HEK293 (cell line): ENCODE measurements around the gene MSMP.

Source experiments
- CTCF ChIA-PET: fragments of 350-600 bp; formaldehyde crosslinking; extraction: SDS; loops from one replicate; lab custom pipeline; 2021; ENCODE audit warnings: antibody characterized with exemption; lab: Yijun Ruan, JAX
- POLR2A ChIA-PET: fragments of 300-600 bp; formaldehyde crosslinking; extraction: SDS; loops from one replicate; lab custom pipeline; 2020; ENCODE audit warnings: antibody characterized with exemption, inconsistent platforms; lab: Yijun Ruan, JAX
- H3K27ac ChIP-seq: fragments of 200-500 bp; sonication (Bioruptor generic); 2 replicates; pipeline ENCODE4 v1.5.1; 2014; ENCODE audit warnings: low read depth, low read length, control low read depth, inconsistent platforms; ENCODE audit errors: extremely low read depth
- H3K36me3 ChIP-seq, 2 experiments: fragments of 200-500 bp in 1 of 2; sonication (Bioruptor generic) in 1 of 2; 1 replicate in 1 of 2; 2 replicates in 1 of 2; pipeline ENCODE4 v1.5.1; 2014 to 2017; ENCODE audit warnings: inconsistent platforms in 2 of 2, low read length in 2 of 2; ENCODE audit not compliant: control insufficient read depth in 2 of 2, insufficient read depth in 1 of 2
- H3K4me1 ChIP-seq: fragments of 200-500 bp; sonication (Bioruptor generic); 2 replicates; pipeline ENCODE4 v1.5.1; 2014; ENCODE audit warnings: mild to moderate bottlenecking, low read length, inconsistent platforms; ENCODE audit not compliant: control insufficient read depth, insufficient read depth
- H3K4me3 ChIP-seq: 2 replicates; pipeline ENCODE4 v1.5.1; 2011; ENCODE audit warnings: low read depth, mild to moderate bottlenecking, control low read depth, low read length, moderate library complexity
- H3K9me3 ChIP-seq: fragments of 200-500 bp; sonication (Bioruptor generic); 2 replicates; pipeline ENCODE4 v1.5.1; 2014; ENCODE audit warnings: low read depth, low read length, inconsistent platforms; ENCODE audit not compliant: control insufficient read depth, insufficient read depth
- IKZF3 ChIP-seq: fragments of 450-650 bp; IDR thresholded peaks from 2 replicates; pipeline ENCODE4 v1.5.0; 2018; ENCODE audit warnings: missing biosample characterization, mild to moderate bottlenecking, missing genetic modification characterization, moderate library complexity
- KLF7 ChIP-seq: fragments of 450-650 bp; formaldehyde crosslinking; IDR thresholded peaks from 2 replicates; pipeline ENCODE4 v1.5.1; 2016; ENCODE audit warnings: missing biosample characterization, missing genetic modification characterization, borderline replicate concordance
- PRDM1 ChIP-seq: fragments of 450-650 bp; formaldehyde crosslinking; IDR thresholded peaks from 2 replicates; pipeline ENCODE4; 2016; ENCODE audit warnings: missing biosample characterization, missing genetic modification characterization
- ZBTB1 ChIP-seq: fragments of 450-650 bp; formaldehyde crosslinking; IDR thresholded peaks from 2 replicates; pipeline ENCODE4 v1.5.1; 2016; ENCODE audit warnings: missing biosample characterization, missing genetic modification characterization
- ZBTB11 ChIP-seq: fragments of 450-650 bp; formaldehyde crosslinking; conservative IDR thresholded peaks from 2 replicates; pipeline ENCODE4 v1.5.1; 2016; ENCODE audit warnings: low read depth, missing biosample characterization, missing genetic modification characterization
- ZFP69B ChIP-seq: fragments of 450-650 bp; formaldehyde crosslinking; IDR thresholded peaks from 2 replicates; pipeline ENCODE4 v1.5.1; 2016; ENCODE audit warnings: missing biosample characterization, missing genetic modification characterization
- ZNF10 ChIP-seq: fragments of 450-650 bp; formaldehyde crosslinking; IDR thresholded peaks from 2 replicates; pipeline ENCODE4 v1.5.1; 2017; ENCODE audit warnings: missing biosample characterization, missing genetic modification characterization
- ZNF140 ChIP-seq: fragments of 450-650 bp; formaldehyde crosslinking; IDR thresholded peaks from 2 replicates; pipeline ENCODE4 v1.5.1; 2016; ENCODE audit warnings: missing biosample characterization, missing genetic modification characterization
- ZNF248 ChIP-seq: fragments of 450-650 bp; formaldehyde crosslinking; IDR thresholded peaks from 2 replicates; pipeline ENCODE4 v1.5.1; 2017; ENCODE audit warnings: missing biosample characterization, missing genetic modification characterization
- ZNF280D ChIP-seq: fragments of 450-650 bp; formaldehyde crosslinking; IDR thresholded peaks from 2 replicates; pipeline ENCODE4 v1.5.1; 2016; ENCODE audit warnings: missing biosample characterization, missing genetic modification characterization
- ZNF292 ChIP-seq: fragments of 450-650 bp; formaldehyde crosslinking; IDR thresholded peaks from 2 replicates; pipeline ENCODE4 v1.5.1; 2016; ENCODE audit warnings: low read depth, missing biosample characterization, missing genetic modification characterization, borderline replicate concordance
- ZNF366 ChIP-seq: fragments of 450-650 bp; formaldehyde crosslinking; conservative IDR thresholded peaks from 2 replicates; pipeline ENCODE4 v1.5.1; 2016; ENCODE audit warnings: missing biosample characterization, missing genetic modification characterization
- ZNF398 ChIP-seq: fragments of 450-650 bp; formaldehyde crosslinking; IDR thresholded peaks from 2 replicates; pipeline ENCODE4 v1.5.1; 2017; ENCODE audit warnings: missing biosample characterization, missing genetic modification characterization
- ZNF548 ChIP-seq: fragments of 450-650 bp; formaldehyde crosslinking; IDR thresholded peaks from 2 replicates; pipeline ENCODE4 v1.5.1; 2016; ENCODE audit warnings: missing biosample characterization, missing genetic modification characterization
- ZNF558 ChIP-seq: fragments of 450-650 bp; formaldehyde crosslinking; IDR thresholded peaks from 2 replicates; pipeline ENCODE4 v1.5.1; 2016; ENCODE audit warnings: missing biosample characterization, missing genetic modification characterization
- ZNF561 ChIP-seq: fragments of 450-650 bp; IDR thresholded peaks from 2 replicates; pipeline ENCODE4 v1.5.1; 2018; ENCODE audit warnings: missing biosample characterization, missing genetic modification characterization, borderline replicate concordance
- ZNF571 ChIP-seq: fragments of 450-650 bp; formaldehyde crosslinking; IDR thresholded peaks from 2 replicates; pipeline ENCODE4 v1.5.0; 2017; ENCODE audit warnings: missing biosample characterization, missing genetic modification characterization
- ZNF596 ChIP-seq: fragments of 450-650 bp; IDR thresholded peaks from 2 replicates; pipeline ENCODE4 v1.5.0; 2018; ENCODE audit warnings: missing biosample characterization, mild to moderate bottlenecking, missing genetic modification characterization, moderate library complexity
- ZNF704 ChIP-seq: fragments of 450-650 bp; formaldehyde crosslinking; IDR thresholded peaks from 2 replicates; pipeline ENCODE4 v1.5.1; 2016; ENCODE audit warnings: missing biosample characterization, missing genetic modification characterization

The MSMP gene

GRCh38 chr9:35714123-35714522 is 40.0 kb downstream of the MSMP start:
- Histone ChIP-seq H3K36me3 (peaks cover 13 to 91% of the 10 kb centered on the region in 2 experiments), H3K27ac (no peak overlapping the region)
- TF ChIP-seq ZNF280D (tag by site-specific recombination) (no peak), ZNF248 (tag by site-specific recombination) (no peak), ZBTB11 (tag by site-specific recombination) (no peak), ZNF548 (tag by site-specific recombination) (no peak)
- TF ChIP-seq, all 188 proteins: peak for 0
- Histone ChIP-seq H3K4me3 (no peak overlapping the region), H3K9me3 (no peaks in the 10 kb centered on the region), H3K4me1 (no peaks in the 10 kb centered on the region)
- ChIA-PET CTCF (interaction anchor here (0.6 to 2.7 kb wide), 5 partner anchors 18 to 197 kb away, joined by 3 to 13 read pairs (median 3); no protein-coding TSS in a partner anchor), POLR2A (interaction anchor here (1.2 to 1.4 kb wide), 2 partner anchors 19 to 27 kb away, joined by 3 read pairs; no protein-coding TSS in a partner anchor)

- H3K4me3 ChIP-seq = no peak overlapping the region
- TF ChIP-seq ZFP69B (tag by site-specific recombination) (no peak), PRDM1 (tag by site-specific recombination) (peak; percentile 71), ZNF366 (tag by site-specific recombination) (peak; percentile 88), ZNF398 (tag by site-specific recombination) (no peak), ZNF561 (no peak), ZNF596 (tag by site-specific recombination) (no peak), IKZF3 (no peak)
- CTCF ChIA-PET = interaction anchor here (0.6 to 6.4 kb wide), 7 partner anchors 17 to 198 kb away, joined by 3 to 47 read pairs (median 4); no protein-coding TSS in a partner anchor
- POLR2A ChIA-PET = interaction anchor here (1.1 to 1.4 kb wide), 2 partner anchors 19 to 22 kb away, joined by 3 to 6 read pairs; no protein-coding TSS in a partner anchor
- H3K9me3 ChIP-seq = no peaks in the 10 kb centered on the region
- H3K4me1 ChIP-seq = no peaks in the 10 kb centered on the region
- H3K27ac ChIP-seq = no peak overlapping the region
- peaks cover 18 to 91% of the 10 kb centered on the region in 2 experiments for H3K36me3 ChIP-seq
These were observed 40.5 kb downstream of the MSMP start for GRCh38 chr9:35713578-35713977.

GRCh38 chr9:35712762-35713400 is 41.2 kb downstream of the MSMP start:
- Histone ChIP-seq H3K27ac (no peak overlapping the region), H3K4me3 (no peak overlapping the region), H3K36me3 (peaks cover 23 to 91% of the 10 kb centered on the region in 2 experiments), H3K4me1 (no peaks in the 10 kb centered on the region), H3K9me3 (no peaks in the 10 kb centered on the region)
- ChIA-PET CTCF (interaction anchor here (0.7 to 6.4 kb wide), 4 partner anchors 16 to 66 kb away, joined by 4 to 47 read pairs (median 5); no protein-coding TSS in a partner anchor), POLR2A (interaction anchor here (0.7 to 1.4 kb wide), 6 partner anchors 10 to 636 kb away, joined by 3 to 6 read pairs (median 3); partner anchors contain the start of genes GBA2 and RGP1)
- TF ChIP-seq ZBTB1 (tag by site-specific recombination) (no peak), IKZF3 (no peak), ZNF558 (tag by site-specific recombination) (no peak), ZNF596 (tag by site-specific recombination) (no peak), ZNF571 (tag by site-specific recombination) (no peak), KLF7 (no peak), ZNF140 (tag by site-specific recombination) (no peak), ZNF704 (tag by site-specific recombination) (no peak), ZNF292 (tag by site-specific recombination) (no peak), ZNF10 (tag by site-specific recombination) (no peak)
